ENCODE results near the gene MAL.
A peak's percentile ranks its signal among the peaks of the same experiment; 100 is the strongest.

MAL gene

DNA sequence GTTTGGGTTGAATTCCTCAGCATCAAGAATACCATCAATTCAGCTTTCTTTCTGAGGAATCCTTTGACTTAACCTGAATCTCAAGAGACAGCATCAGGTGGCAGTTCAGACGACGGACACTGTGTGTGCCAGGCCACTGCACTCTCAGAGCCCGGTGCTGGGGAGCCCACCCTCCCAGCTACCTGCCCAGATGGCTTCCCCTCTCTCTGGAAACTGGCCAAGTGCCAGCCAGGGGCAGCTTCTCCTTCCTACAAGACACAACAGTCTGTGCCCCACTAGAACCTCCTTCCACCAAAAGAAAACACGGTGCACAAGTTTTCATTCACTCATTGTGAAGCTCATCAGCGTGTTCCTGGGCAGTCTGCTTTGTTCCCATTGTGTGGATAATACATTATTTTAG, 28.5 kb downstream of the MAL start:
- H3K36me3 Mint-ChIP-seq = no peaks in the 10 kb centered on the region
- H3K4me3 Mint-ChIP-seq = no peak overlapping the region
- peaks cover 6% of the 10 kb centered on the region for H3K4me1 Mint-ChIP-seq
- ATAC-seq = no peak
- DNase-seq (ENCODE audit: low spot score in 2 of 2) = no peak
- H3K9me3 Mint-ChIP-seq = no peaks in the 10 kb centered on the region
- H3K27ac Mint-ChIP-seq = no peak overlapping the region

DNA sequence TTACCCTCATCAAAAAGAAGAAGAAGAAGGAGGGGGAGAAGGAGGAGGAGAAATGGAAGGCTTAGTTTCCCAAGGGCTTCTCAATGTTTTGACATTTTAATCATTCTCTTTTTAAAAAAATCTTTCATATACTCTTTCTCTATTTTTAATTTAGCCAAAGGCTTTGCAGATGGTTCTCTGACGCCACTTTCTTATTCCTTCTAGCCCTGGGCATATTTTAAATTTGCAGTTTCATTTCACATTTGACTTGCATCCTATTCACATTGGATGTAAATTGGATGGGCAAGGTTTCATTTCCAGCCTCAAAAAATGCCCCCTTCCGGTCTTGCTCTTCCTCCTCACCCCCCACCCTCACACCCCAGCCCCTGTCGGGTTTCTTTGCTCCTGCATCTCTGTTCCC, 29.8 kb downstream of the MAL start:
- Mint-ChIP-seq H3K9me3 (no peaks in the 10 kb centered on the region), H3K4me1 (peaks cover 6% of the 10 kb centered on the region), H3K27ac (no peak overlapping the region), H3K36me3 (no peaks in the 10 kb centered on the region), H3K4me3 (no peak overlapping the region)
- DNase-seq (ENCODE audit: low spot score in 2 of 2) (no peak), ATAC-seq (no peak)

DNA sequence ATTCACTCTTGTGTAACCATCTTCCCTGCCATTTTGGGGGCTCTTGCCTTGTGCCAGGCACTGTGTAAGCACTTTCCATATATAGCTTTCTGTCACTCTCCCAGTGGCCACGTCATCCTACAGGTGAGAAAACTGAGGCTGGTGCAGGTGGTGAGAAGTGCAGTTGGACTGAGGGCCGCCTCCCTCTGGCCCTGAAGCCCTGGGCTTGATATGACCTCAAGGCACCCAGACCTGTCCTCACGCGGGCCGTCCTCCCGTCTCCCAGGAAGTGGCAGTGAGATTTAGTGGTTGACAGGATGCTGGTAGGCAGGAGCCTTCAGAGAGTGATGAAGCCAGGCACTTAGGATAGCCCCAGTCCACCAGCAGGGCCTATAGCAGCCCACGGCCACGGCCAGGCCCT, 30.5 kb downstream of the MAL start:
- Mint-ChIP-seq H3K4me1 (peaks cover under 1% of the 10 kb centered on the region), H3K4me3 (no peak overlapping the region)
- ATAC-seq = no peak

DNA sequence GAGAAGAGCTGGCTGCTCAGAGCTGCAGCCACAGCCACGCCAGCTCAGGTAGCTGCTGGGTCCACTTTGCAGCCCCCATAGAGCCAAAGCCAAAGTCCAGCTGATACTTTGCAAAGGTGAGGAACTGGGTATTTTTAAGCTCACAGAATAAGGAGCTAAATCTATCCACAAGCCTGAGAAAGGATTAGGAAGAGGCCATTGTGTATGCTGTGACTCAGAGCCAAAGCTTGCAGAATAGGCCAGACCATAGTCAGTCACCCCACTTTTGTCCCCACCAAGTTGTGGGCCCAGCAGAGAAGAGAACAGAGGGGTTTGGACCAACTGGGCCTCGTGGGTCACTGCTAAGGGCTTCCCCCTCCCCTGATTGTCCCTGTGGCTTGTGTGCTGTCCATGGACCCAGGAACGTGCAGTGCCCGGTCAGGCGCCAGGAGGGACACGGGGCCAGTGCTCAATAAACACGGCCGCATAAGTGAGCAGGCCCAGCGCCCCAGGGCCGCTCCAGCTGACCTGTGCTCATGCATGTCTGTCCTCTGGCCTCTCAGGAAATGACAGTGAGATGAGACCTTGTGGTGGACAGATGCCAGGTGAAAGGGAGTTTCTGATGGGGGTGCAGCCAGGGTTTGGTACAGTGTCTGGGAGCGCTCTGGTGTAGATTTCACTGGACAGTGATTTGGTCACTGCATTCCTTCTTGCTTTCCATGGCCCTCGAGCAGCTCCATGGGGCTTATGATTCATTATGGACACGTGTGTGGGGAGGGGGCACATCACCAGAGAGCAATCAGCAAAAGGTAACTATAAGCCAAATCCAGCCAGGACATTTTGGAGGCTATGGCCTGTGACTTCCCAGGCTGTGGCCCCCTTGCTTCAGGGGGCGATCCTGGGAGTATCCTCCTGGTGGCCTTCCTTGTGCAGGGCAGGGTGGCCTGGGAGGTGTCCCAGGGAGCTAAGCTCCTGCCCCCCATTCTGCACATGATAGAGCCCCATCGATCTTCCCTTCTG, 31.3 kb downstream of the MAL start:
- DNase-seq (ENCODE audit: low spot score in 2 of 2) (no peak), ATAC-seq (no peak)
- Mint-ChIP-seq H3K36me3 (no peaks in the 10 kb centered on the region), H3K4me1 (no peaks in the 10 kb centered on the region), H3K9me3 (no peaks in the 10 kb centered on the region), H3K27ac (no peak overlapping the region), H3K4me3 (no peak overlapping the region)

More for the DNA sequence above, 30.5 kb downstream of the MAL start:
- H3K36me3 Mint-ChIP-seq = no peaks in the 10 kb centered on the region
- H3K27ac Mint-ChIP-seq = no peak overlapping the region
- DNase-seq (ENCODE audit: low spot score in 2 of 2) = no peak
- no peaks in the 10 kb centered on the region for H3K9me3 Mint-ChIP-seq

DNA sequence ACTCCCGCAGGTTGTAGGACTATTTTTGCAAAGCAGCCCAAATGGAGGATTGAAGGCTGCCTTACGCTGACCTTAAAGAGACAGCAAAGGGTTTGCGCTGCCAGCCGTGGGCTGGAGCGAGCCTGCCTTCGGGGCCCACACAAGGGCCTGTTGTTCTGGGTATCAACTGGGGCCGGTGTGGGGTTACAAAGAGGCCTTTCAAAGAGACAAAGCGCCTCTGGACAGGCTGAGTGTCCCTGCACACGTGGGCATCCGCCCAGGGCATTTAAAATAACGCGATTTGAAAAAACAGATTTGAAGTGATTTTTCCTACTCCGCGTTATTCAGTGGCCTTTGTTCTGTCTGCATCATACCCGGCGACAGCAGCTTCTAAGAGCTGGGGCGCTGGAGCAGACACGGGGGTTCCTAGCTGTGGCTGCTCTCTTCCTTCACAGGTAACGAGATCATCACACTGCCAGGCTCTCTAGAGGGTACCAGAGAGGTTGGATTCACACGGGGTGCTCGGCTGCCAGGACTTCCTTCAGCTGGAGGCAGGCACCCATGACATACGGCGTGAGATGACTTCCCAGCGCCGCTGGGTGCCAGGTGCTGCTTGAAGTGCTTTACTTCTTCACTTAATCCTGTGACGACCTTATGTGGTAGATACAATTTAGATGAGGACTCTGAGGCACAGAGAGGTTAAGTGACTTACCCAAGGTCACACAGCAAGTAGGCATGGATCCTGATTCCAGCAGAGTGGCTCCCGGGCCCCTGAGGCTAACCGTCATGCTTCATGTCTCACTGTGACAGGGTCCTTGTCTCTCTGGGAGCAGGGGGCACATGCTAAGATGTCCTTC, 32.2 kb downstream of the MAL start:
- peaks cover 9% of the 10 kb centered on the region for H3K4me1 Mint-ChIP-seq
- no peak for DNase-seq (ENCODE audit: low spot score in 2 of 2)
- peak overlapping the region; percentile 19 for H3K27ac Mint-ChIP-seq
- no peak for ATAC-seq
- no peaks in the 10 kb centered on the region for H3K36me3 Mint-ChIP-seq
- no peak overlapping the region for H3K4me3 Mint-ChIP-seq
- no peaks in the 10 kb centered on the region for H3K9me3 Mint-ChIP-seq

DNA sequence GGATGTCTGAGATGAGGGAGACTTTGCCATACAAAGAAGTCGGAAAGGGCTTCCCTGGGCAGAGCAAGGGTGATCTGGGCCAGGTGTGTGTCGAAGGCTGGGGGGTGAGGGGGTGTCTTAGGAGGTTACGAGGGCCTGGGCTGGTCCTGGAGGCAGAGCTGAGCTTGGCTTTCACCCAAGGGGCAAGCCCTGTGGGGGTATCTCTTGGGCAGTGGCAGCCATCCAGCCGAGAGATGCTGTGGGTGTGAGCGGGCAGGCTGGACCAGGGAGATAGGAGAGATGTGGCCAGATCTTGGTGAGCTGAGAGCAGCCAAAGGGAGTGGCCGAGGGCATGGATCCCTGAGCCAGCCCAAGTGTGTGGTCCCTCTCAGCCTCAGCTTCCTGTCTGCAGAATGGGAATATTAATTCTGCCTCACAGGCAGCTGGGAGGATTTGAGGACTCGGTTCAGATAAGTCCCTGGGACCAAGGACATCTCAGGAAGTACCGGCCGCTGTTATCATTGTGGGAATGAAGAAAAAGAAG, 33.0 kb downstream of the MAL start:
- H3K4me1 Mint-ChIP-seq = peaks cover 15% of the 10 kb centered on the region

DNA sequence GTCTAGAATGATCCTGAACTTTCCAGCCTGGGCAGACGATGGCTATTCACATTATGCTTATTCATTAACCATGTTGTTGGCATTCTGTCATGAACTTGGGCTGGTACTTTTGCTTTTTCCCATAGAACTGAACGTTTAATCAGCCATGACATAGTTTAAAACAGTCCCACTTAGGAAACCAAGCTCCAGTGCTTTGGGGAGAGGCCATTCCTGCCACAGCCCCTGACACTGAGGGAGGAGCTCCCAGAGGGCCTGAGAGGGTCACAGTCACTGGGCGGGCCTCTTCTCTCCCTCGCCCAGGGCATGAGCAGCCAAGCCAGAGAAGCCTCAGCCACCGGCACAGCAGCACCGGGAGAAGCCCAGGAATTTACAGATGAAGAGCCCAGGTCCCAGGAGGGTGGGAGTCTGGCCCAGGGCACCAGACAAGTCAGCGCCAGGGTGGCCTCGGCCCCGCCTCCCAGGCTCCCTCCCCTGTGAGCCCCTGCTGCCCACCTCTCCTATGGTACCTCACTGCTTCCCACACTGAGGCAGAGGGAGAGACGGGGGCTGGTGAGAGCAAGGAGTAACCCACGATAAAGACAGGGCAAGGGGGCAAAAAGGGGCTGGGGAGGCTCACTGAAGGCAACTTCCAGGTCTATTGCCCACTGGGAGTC, 33.6 kb downstream of the MAL start:
- H3K9me3 Mint-ChIP-seq = no peaks in the 10 kb centered on the region
- DNase-seq (ENCODE audit: low spot score in 2 of 2) = no peak

More for the DNA sequence above, 33.0 kb downstream of the MAL start:
- Mint-ChIP-seq H3K36me3 (no peaks in the 10 kb centered on the region), H3K27ac (peak overlapping the region; percentile 19), H3K4me3 (no peak overlapping the region), H3K9me3 (no peaks in the 10 kb centered on the region)
- no peak for DNase-seq (ENCODE audit: low spot score in 2 of 2)
- no peak for ATAC-seq

DNA sequence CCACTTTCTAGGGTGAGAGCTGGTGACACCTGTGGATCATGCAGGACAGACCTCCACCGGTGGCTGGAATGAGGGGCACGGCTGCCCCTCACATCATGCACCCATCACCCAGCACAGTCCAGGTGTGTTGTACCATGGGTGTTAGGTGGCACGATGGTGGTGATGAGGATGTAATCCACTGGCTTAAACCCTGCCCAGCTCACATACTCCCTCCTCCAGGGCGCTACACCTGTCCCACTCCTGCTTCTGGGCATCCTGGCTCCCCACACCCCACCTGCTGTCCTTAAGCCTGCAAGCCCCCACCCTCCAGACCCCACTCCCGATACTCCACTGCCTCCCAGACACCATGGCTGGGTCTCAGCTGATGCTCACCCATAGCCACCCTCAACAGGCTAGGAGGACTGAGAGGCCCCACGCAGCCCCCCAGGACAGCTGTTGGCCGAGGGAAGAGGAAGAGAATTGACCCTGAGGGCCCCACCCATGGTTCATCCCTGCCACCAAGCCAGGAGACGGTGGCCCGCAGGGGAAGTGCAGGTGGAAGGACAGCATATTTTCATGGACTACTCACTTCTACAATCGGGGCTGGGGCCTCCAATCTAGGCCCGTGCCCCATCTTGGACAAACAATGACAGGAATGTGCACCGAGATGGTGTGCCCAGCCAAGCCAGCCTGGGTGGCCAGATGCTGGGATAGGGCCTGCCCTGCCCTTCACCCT, 34.3 kb downstream of the MAL start:
- H3K27ac Mint-ChIP-seq = no peak overlapping the region
- peaks cover 15% of the 10 kb centered on the region for H3K4me1 Mint-ChIP-seq
- DNase-seq (ENCODE audit: low spot score in 2 of 2) (no peak), ATAC-seq (no peak)
- H3K36me3 Mint-ChIP-seq = no peaks in the 10 kb centered on the region
- H3K4me3 Mint-ChIP-seq = no peak overlapping the region
- no peaks in the 10 kb centered on the region for H3K9me3 Mint-ChIP-seq

More for the DNA sequence above, 33.6 kb downstream of the MAL start:
- Mint-ChIP-seq H3K36me3 (no peaks in the 10 kb centered on the region), H3K27ac (no peak overlapping the region), H3K4me1 (peaks cover 15% of the 10 kb centered on the region), H3K4me3 (no peak overlapping the region)
- no peak for ATAC-seq

DNA sequence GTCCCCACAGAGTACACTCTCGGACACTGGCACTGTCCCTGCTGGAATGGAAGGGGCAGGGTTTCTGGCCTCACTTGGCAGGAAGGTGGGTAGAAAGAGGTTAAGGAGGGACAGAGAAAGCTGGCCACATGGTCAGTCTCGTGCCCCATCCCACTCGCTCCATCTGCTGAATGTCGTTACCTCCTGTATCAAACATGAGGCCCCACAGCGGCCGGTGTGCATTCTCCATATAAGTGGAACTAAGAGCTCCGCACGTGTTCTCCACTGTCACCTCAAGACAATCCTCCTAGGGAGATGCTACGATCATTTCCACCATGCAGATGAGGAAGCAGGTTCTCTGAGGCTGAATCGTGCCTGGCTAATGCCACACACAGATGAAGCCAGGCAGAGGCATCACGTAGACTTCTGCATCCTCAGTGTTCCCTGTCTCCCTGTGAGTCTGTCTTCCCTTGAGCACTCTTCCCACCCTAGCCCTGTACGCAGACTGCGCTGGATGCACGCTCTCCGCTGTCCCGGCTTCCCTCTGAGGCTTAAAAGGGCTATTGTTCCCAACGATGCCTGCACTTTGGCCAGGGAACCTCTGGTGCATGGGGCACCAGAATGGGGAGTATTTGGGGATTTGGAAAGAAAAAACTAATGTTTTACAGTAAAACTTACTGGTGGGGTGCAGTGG, 35.1 kb downstream of the MAL start:
- H3K4me1 Mint-ChIP-seq = peaks cover 15% of the 10 kb centered on the region
- H3K4me3 Mint-ChIP-seq = no peak overlapping the region
- H3K9me3 Mint-ChIP-seq = no peaks in the 10 kb centered on the region
- ATAC-seq = no peak
- H3K36me3 Mint-ChIP-seq = no peaks in the 10 kb centered on the region
- H3K27ac Mint-ChIP-seq = no peak overlapping the region
- DNase-seq (ENCODE audit: low spot score in 2 of 2) = no peak

DNA sequence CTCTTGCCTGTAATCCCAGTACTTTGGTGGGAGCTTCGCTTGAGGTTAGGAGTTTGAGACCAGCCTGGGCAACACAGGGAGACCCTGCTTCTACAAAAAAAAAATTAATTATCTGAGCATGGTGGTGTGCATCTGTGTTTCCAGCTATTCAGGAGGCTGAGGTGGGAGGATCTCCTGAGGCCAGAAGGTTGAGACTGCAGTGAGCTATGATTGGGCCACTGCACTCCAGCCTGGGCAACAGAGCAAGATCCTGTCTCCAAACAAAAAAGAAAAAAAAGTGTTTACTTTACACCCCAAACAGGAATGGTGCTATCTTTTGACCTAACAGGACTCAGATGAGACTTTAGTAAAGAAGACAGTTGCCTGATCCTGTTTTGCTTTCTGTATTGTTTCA, 35.6 kb downstream of the MAL start:
- H3K4me1 Mint-ChIP-seq = peaks cover 15% of the 10 kb centered on the region

DNA sequence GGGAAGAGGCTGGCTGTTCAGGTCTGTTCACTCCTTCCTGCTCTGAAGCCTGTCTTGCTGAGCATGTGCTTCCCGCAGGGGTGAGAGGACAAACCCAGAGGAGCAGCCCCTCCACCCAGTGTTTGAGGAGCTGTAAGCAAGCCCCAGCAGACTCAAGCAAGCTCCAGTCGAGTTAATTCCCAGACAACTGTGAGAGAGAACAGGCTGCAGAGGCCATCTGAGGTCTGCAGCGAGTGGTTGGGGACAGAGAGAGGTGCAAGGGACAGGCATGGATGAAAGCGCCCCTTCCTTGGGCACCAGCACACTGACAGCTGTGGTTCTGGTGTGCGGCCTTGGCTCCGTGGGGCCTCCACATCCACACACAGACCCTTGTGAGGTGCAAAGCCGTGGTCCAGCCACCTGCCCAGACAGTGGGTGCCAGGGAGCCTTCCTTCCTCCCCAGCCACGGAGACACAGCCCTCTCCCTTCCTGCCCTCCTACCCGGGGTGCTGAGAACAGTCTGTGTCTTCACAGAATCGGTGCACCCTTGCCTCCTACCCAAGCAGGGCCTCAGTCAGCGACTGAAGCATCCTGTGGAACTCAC, 36.2 kb downstream of the MAL start:
- no peaks in the 10 kb centered on the region for H3K36me3 Mint-ChIP-seq
- no peak overlapping the region for H3K4me3 Mint-ChIP-seq
- no peak for ATAC-seq
- H3K9me3 Mint-ChIP-seq = no peaks in the 10 kb centered on the region
- H3K27ac Mint-ChIP-seq = peak overlapping the region; percentile 41
- no peak for DNase-seq (ENCODE audit: low spot score in 2 of 2)
- H3K4me1 Mint-ChIP-seq = peaks cover 15% of the 10 kb centered on the region

More for the DNA sequence above, 35.6 kb downstream of the MAL start:
- H3K27ac Mint-ChIP-seq = no peak overlapping the region
- no peaks in the 10 kb centered on the region for H3K9me3 Mint-ChIP-seq
- no peak overlapping the region for H3K4me3 Mint-ChIP-seq
- no peak for ATAC-seq
- no peaks in the 10 kb centered on the region for H3K36me3 Mint-ChIP-seq
- no peak for DNase-seq (ENCODE audit: low spot score in 2 of 2)

DNA sequence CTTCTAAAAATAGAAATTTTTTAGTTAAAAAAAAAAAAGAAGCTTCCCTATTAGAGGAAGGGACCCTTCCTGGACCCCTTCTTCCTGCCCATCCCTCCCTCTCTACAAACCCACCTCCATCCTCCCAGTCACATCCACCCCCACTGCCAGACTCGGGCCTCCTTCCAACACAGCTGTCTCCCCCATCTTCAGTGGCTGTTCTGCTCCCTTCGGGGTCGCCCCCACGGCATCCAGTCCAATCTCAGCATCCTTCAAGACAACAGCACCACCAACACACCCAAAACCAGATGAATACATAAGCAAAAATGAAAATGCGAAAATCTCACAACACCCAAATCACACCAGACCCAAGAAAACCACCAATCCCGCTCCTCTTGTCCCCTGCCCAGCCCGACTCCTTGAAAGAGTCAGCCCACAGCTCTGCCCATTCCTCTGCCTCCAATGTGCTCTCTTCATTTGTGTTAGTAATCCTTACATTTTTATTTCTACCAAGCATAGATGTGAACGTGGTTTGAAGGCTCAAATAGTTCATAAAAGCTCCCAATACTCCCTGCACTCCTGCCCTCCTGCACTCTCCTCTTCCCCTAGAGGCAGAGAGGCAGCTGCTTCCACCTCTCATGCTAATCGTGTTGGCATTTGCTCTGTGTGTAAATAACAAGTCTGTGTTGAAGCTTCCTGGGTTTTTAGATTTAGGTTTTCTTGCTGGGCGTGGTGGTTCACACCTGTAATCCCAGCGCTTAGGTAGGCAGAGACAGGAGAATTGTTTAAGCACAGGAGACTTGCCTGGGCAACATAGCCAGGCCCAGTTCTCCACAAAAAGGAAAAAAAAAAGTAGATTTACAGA, 37.0 kb downstream of the MAL start:
- H3K4me1 Mint-ChIP-seq = peaks cover 15% of the 10 kb centered on the region
- H3K4me3 Mint-ChIP-seq = no peak overlapping the region
- ATAC-seq = no peak

More for the DNA sequence above, 37.0 kb downstream of the MAL start:
- H3K27ac Mint-ChIP-seq = peak overlapping the region; percentile 41
- H3K9me3 Mint-ChIP-seq = no peaks in the 10 kb centered on the region
- H3K36me3 Mint-ChIP-seq = no peaks in the 10 kb centered on the region
- no peak for DNase-seq (ENCODE audit: low spot score in 2 of 2)

Measured in stimulated activated effector memory CD8-positive, alpha-beta T cell treated with anti-CD3 and anti-CD28 coated beads, Interleukin-12 subunit alpha, Interleukin-12 subunit beta, amount 100 ng/mL, for 72 hours (primary cell).